GM23338 (cell line): ENCODE results near the gene ZNF438. TPM values are rescaled to one million over a fixed set of nuclear protein-coding genes. Genes with fewer than 3 reads are reported as not detected.

ENCODE experiments used
- ATAC-seq: fragments of 200-7000 bp; cut with Tn5 transposase; 3 replicates; pipeline ENCODE4 v1.9.1; 2020
- DNase-seq: peaks from one replicate; pipeline ENCODE4 v3.0.0-alpha.2; 2015; ENCODE audit warnings: low spot score
- H2AFZ ChIP-seq: fragments of 200-600 bp; sonication (generic); 2 replicates; pipeline ENCODE4 v1.8.0; 2016; ENCODE audit warnings: antibody characterized with exemption, mild to moderate bottlenecking, moderate library complexity
- H3F3A ChIP-seq: fragments of 200-600 bp; sonication (generic); replicated peaks from 2 replicates; pipeline ENCODE4 v1.8.0; 2017; ENCODE audit warnings: antibody characterized with exemption, mixed run types, low read depth
- H3K27ac ChIP-seq: fragments of 200-600 bp; sonication (generic); 2 replicates; pipeline ENCODE4 v1.6.1; 2016; ENCODE audit warnings: low read depth
- H3K27me3 ChIP-seq: fragments of 200-600 bp; sonication (generic); 2 replicates; pipeline ENCODE4 v1.8.0; 2016; ENCODE audit warnings: mild to moderate bottlenecking, mixed run types, moderate library complexity; ENCODE audit not compliant: insufficient read depth
- H3K36me3 ChIP-seq: fragments of 200-600 bp; sonication (generic); 2 replicates; pipeline ENCODE4 v1.8.0; 2016; ENCODE audit warnings: mild to moderate bottlenecking; ENCODE audit not compliant: insufficient read depth
- H3K4me1 ChIP-seq: fragments of 200-600 bp; sonication (generic); 2 replicates; pipeline ENCODE4 v1.8.0; 2016; ENCODE audit warnings: mild to moderate bottlenecking, moderate library complexity; ENCODE audit not compliant: insufficient read depth
- H3K4me2 ChIP-seq: fragments of 200-600 bp; sonication (generic); 2 replicates; pipeline ENCODE4 v1.7.1; 2017; ENCODE audit warnings: mixed run types
- H3K4me3 ChIP-seq: fragments of 200-600 bp; sonication (generic); 2 replicates; pipeline ENCODE4 v1.6.1; 2016; ENCODE audit warnings: mixed run types
- H3K79me2 ChIP-seq: fragments of 200-600 bp; sonication (generic); replicated peaks from 2 replicates; pipeline ENCODE4 v1.8.0; 2017; ENCODE audit warnings: mild to moderate bottlenecking; ENCODE audit not compliant: insufficient read depth
- H3K9me2 ChIP-seq: fragments of 200-600 bp; sonication (generic); 2 replicates; pipeline ENCODE4 v1.8.0; 2017; ENCODE audit not compliant: insufficient read depth
- H4K20me1 ChIP-seq: fragments of 200-600 bp; sonication (generic); replicated peaks from 2 replicates; pipeline ENCODE4 v1.8.0; 2017; ENCODE audit warnings: mild to moderate bottlenecking; ENCODE audit not compliant: insufficient read depth
- H3K27ac Mint-ChIP-seq: 2 replicates; pipeline ENCODE4 v1.8.0; 2020; ENCODE audit warnings: inconsistent platforms, mild to moderate bottlenecking, moderate library complexity, mixed read lengths
- H3K27me3 Mint-ChIP-seq: 3 replicates; pipeline ENCODE4 v1.8.0; 2022; ENCODE audit warnings: low read depth, mild to moderate bottlenecking, moderate library complexity, mixed read lengths, inconsistent platforms; ENCODE audit not compliant: insufficient read depth, poor library complexity
- H3K36me3 Mint-ChIP-seq: 3 replicates; pipeline ENCODE4 v1.8.0; 2021; ENCODE audit warnings: low read depth, mild to moderate bottlenecking, inconsistent platforms, moderate library complexity, mixed read lengths
- H3K4me1 Mint-ChIP-seq: 3 replicates; pipeline ENCODE4 v1.8.0; 2020; ENCODE audit warnings: mild to moderate bottlenecking, inconsistent platforms, mixed read lengths
- H3K4me3 Mint-ChIP-seq: 3 replicates; pipeline ENCODE4 v1.8.0; 2021; ENCODE audit warnings: moderate library complexity, mild to moderate bottlenecking, inconsistent platforms, mixed read lengths
- H3K9me3 Mint-ChIP-seq: 3 replicates; pipeline ENCODE4 v1.8.0; 2020; ENCODE audit warnings: moderate library complexity, mild to moderate bottlenecking, inconsistent platforms, mixed read lengths
- CTCF ChIP-seq, 2 experiments: fragments of 200-600 bp in 1 of 2; sonication (generic) in 1 of 2; conservative IDR thresholded peaks; 2 replicates each; pipeline versions ENCODE4 v1.5.1 to v1.6.1; 2016 to 2017; ENCODE audit warnings: antibody characterized with exemption in 2 of 2, low read depth in 2 of 2, mild to moderate bottlenecking in 2 of 2, moderate library complexity in 1 of 2
- ETS1 ChIP-seq: IDR thresholded peaks from 2 replicates; pipeline ENCODE4 v1.6.1; 2016; ENCODE audit warnings: antibody characterized with exemption
- NANOG ChIP-seq: IDR thresholded peaks from 2 replicates; pipeline ENCODE4 v1.6.1; 2016; ENCODE audit warnings: antibody characterized with exemption, borderline replicate concordance
- POLR2AphosphoS5 ChIP-seq: IDR thresholded peaks from 2 replicates; pipeline ENCODE4 v1.6.1; 2016; ENCODE audit warnings: antibody characterized with exemption, low read depth
- REST ChIP-seq: IDR thresholded peaks from one replicate; pipeline ENCODE4 v1.6.1; 2018; ENCODE audit warnings: antibody characterized with exemption; ENCODE audit not compliant: unreplicated experiment
- polyA plus RNA-seq: library from polyadenylated mRNA; unstranded; fragments of >200 nt; fragmentation: Nextera tagmentation; extraction: Ambion mirVana; gene quantifications from 2 replicates; pipeline ENCODE4 v1.2.1, GENCODE V29; 2016
- total RNA-seq: library from RNA; depleted of rRNA; stranded (reverse); fragments of >200 nt; shearing (Covaris generic); gene quantifications from 2 replicates; pipeline ENCODE4 v1.2.3, GENCODE V29; 2014

ZNF438 gene
- total and polyA plus RNA-seq, 2 experiments from 2014 or later, result 0.91 to 0.94 TPM

- ATAC-seq, result peak; percentile 58
- H2AFZ ChIP-seq, result no peak overlapping the region
Measured at GRCh38 chr10:30821994-30822692, 209.5 kb downstream of the ZNF438 start.

GRCh38 chr10:30821261-30821993, 210.2 kb downstream of the ZNF438 start:
- H3K4me2 ChIP-seq, result no peak overlapping the region
- H3K4me3 Mint-ChIP-seq, result no peak overlapping the region
- peaks cover 13% of the 10 kb centered on the region for H3K4me1 ChIP-seq
- no peaks in the 10 kb centered on the region for H3K79me2 ChIP-seq
- H3K27me3 Mint-ChIP-seq, result peaks cover 18% of the 10 kb centered on the region
- no peaks in the 10 kb centered on the region for H3F3A ChIP-seq
- H3K9me2 ChIP-seq, result peaks cover 5% of the 10 kb centered on the region; the same call in 1 of the 2 replicates
- no peak overlapping the region for H3K4me3 ChIP-seq
- peaks cover 25% of the 10 kb centered on the region for H3K4me1 Mint-ChIP-seq
- no peak overlapping the region for H3K27ac ChIP-seq
- DNase-seq (no peak), ATAC-seq (no peak)
- no peak overlapping the region for H3K27ac Mint-ChIP-seq
- no peaks in the 10 kb centered on the region for H3K27me3 ChIP-seq
- peaks cover 3% of the 10 kb centered on the region; the same call in 1 of the 3 replicates for H3K9me3 Mint-ChIP-seq
- H2AFZ ChIP-seq, result no peak overlapping the region
- no peaks in the 10 kb centered on the region; the same call in 2 of the 3 replicates for H3K36me3 Mint-ChIP-seq
- no peaks in the 10 kb centered on the region for H3K36me3 ChIP-seq
- no peaks in the 10 kb centered on the region for H4K20me1 ChIP-seq
- no peak for TF ChIP-seq REST
- TF ChIP-seq NANOG, result no peak
- no peak for TF ChIP-seq POLR2AphosphoS5

More at GRCh38 chr10:30821994-30822692, 209.5 kb downstream of the ZNF438 start:
- Mint-ChIP-seq H3K4me3 (no peak overlapping the region), H3K9me3 (peaks cover 3% of the 10 kb centered on the region; the same call in 1 of the 3 replicates), H3K36me3 (no peaks in the 10 kb centered on the region; the same call in 2 of the 3 replicates), H3K4me1 (peaks cover 29% of the 10 kb centered on the region), H3K27ac (no peak overlapping the region), H3K27me3 (peaks cover 18% of the 10 kb centered on the region)
- H3K4me2 ChIP-seq, result no peak overlapping the region
- DNase-seq, result no peak
- H3F3A ChIP-seq, result no peaks in the 10 kb centered on the region
- no peaks in the 10 kb centered on the region for H3K79me2 ChIP-seq
- H4K20me1 ChIP-seq, result no peaks in the 10 kb centered on the region
- H3K36me3 ChIP-seq, result no peaks in the 10 kb centered on the region
- H3K4me3 ChIP-seq, result no peak overlapping the region
- peaks cover 5% of the 10 kb centered on the region; the same call in 1 of the 2 replicates for H3K9me2 ChIP-seq
- no peak overlapping the region for H3K27ac ChIP-seq
- TF ChIP-seq CTCF (conservative IDR thresholded peaks at IDR 0.05; ENCODE audit: low read depth in 2 of 2), result peak in 1 of 2 experiments; percentile 16; a peak in 1 of 4 replicates
- TF ChIP-seq ETS1, result no peak
- peaks cover 13% of the 10 kb centered on the region for H3K4me1 ChIP-seq
- H3K27me3 ChIP-seq, result no peaks in the 10 kb centered on the region
